KMS-11 (cell line): Measurements from ENCODE around the gene OTOF.

Source experiments
- H2AFZ ChIP-seq: fragments of 200-600 bp; sonication (generic); 2 replicates; pipeline ENCODE4 v1.6.1; 2016; ENCODE audit warnings: antibody characterized with exemption, mixed run types, low read depth
- H3K27ac ChIP-seq: fragments of 200-600 bp; sonication (generic); 2 replicates; pipeline ENCODE4 v1.6.1; 2016; ENCODE audit warnings: mild to moderate bottlenecking, mixed run types
- H3K27me3 ChIP-seq: fragments of 200-600 bp; sonication (generic); 2 replicates; pipeline ENCODE4 v1.6.1; 2017; ENCODE audit warnings: mild to moderate bottlenecking, low read depth, mixed run types, moderate library complexity; ENCODE audit not compliant: insufficient read depth
- H3K36me3 ChIP-seq: fragments of 200-600 bp; sonication (generic); 2 replicates; pipeline ENCODE4 v1.6.1; 2017; ENCODE audit warnings: mild to moderate bottlenecking, mixed run types; ENCODE audit not compliant: insufficient read depth
- H3K4me1 ChIP-seq: fragments of 200-600 bp; sonication (generic); 2 replicates; pipeline ENCODE4 v1.6.1; 2016; ENCODE audit warnings: mild to moderate bottlenecking, low read depth, mixed run types; ENCODE audit not compliant: poor library complexity, severe bottlenecking
- H3K4me2 ChIP-seq: fragments of 200-600 bp; sonication (generic); 2 replicates; pipeline ENCODE4 v1.7.0; 2016; ENCODE audit warnings: mild to moderate bottlenecking, mixed run types
- H3K4me3 ChIP-seq: fragments of 200-600 bp; sonication (generic); IDR thresholded peaks from 2 replicates; pipeline ENCODE4 v1.6.1; 2017; ENCODE audit warnings: low read depth, low read length, mixed read lengths; ENCODE audit not compliant: insufficient read depth
- H3K79me2 ChIP-seq: fragments of 200-600 bp; sonication (generic); 2 replicates; pipeline ENCODE4 v1.6.1; 2016; ENCODE audit warnings: low read depth, mixed run types; ENCODE audit not compliant: insufficient read depth
- H3K9ac ChIP-seq: fragments of 200-600 bp; sonication (generic); 2 replicates; pipeline ENCODE4 v1.6.1; 2016; ENCODE audit warnings: mild to moderate bottlenecking, mixed run types
- H4K20me1 ChIP-seq: fragments of 200-600 bp; sonication (generic); 2 replicates; pipeline ENCODE4 v1.6.1; 2016; ENCODE audit warnings: mild to moderate bottlenecking, mixed run types; ENCODE audit not compliant: insufficient read depth
- TF ChIP-seq, protein P1 (sequence below): fragments of 200-600 bp; sonication (generic); conservative IDR thresholded peaks from 2 replicates; pipeline ENCODE4 v1.6.1; 2017; ENCODE audit warnings: low read depth, mild to moderate bottlenecking, antibody characterized with exemption, low read length, moderate library complexity, mixed read lengths

The OTOF gene

DNA sequence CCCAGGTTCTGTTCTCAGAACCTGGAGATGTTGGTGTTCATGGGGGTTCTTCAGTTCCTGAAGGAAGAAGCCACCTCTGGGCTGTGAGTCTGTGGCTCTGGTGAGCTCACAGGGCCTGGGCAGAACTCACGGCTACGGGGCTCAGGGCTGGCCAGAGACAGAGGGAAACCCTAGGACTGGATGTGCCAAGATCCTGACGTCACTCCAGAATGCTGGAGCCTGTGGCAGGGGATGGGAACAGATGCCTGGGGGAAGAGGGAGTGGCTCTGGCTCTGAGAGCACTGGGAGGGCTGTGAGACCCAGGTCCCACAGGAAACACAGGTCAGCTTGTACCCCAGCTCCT lies at the start of gene OTOF:
Gene OTOF, minus strand, starts transcription at position 214 of the 343 bp plus-strand sequence.
- Histone ChIP-seq H3K4me1 (no peaks in the 10 kb centered on the region), H3K36me3 (no peaks in the 10 kb centered on the region), H4K20me1 (no peaks in the 10 kb centered on the region), H3K79me2 (no peaks in the 10 kb centered on the region), H3K4me2 (no peak within 1 kb of the TSS), H3K27ac (no peak within 1 kb of the TSS), H2AFZ (no peak within 1 kb of the TSS), H3K9ac (no peak within 1 kb of the TSS), H3K4me3 (no peak within 1 kb of the TSS), H3K27me3 (no peaks in the 10 kb centered on the region)
- TF ChIP-seq, protein P1, sequence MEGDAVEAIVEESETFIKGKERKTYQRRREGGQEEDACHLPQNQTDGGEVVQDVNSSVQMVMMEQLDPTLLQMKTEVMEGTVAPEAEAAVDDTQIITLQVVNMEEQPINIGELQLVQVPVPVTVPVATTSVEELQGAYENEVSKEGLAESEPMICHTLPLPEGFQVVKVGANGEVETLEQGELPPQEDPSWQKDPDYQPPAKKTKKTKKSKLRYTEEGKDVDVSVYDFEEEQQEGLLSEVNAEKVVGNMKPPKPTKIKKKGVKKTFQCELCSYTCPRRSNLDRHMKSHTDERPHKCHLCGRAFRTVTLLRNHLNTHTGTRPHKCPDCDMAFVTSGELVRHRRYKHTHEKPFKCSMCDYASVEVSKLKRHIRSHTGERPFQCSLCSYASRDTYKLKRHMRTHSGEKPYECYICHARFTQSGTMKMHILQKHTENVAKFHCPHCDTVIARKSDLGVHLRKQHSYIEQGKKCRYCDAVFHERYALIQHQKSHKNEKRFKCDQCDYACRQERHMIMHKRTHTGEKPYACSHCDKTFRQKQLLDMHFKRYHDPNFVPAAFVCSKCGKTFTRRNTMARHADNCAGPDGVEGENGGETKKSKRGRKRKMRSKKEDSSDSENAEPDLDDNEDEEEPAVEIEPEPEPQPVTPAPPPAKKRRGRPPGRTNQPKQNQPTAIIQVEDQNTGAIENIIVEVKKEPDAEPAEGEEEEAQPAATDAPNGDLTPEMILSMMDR = no peak

DNA sequence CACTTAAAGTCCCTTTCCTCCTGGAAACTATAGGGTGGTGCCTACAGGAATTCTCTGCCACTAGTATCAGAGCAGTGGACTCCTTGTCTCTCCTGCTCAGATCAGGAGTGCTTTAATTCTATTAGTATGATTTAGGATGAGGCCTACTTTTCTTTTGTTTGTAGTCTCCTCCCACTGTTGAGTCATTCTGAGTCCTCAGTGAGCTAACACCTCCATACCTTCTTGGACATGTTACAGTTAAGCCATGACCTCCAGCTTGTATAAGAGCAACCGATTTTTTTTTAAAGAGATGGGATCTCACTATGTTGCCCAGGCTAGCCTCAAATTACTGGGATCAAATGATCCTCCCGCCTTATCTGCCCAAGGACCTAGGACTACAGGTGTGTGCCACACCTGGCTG lies 48.7 kb upstream of the OTOF start:
- Histone ChIP-seq H3K27ac (no peak overlapping the region), H3K4me1 (no peaks in the 10 kb centered on the region), H3K4me2 (no peak overlapping the region), H3K27me3 (peaks cover 36% of the 10 kb centered on the region), H3K79me2 (no peaks in the 10 kb centered on the region), H2AFZ (no peak overlapping the region), H3K9ac (no peak overlapping the region), H4K20me1 (no peaks in the 10 kb centered on the region), H3K4me3 (no peak overlapping the region), H3K36me3 (no peaks in the 10 kb centered on the region)
- TF ChIP-seq, protein P1 = no peak

DNA sequence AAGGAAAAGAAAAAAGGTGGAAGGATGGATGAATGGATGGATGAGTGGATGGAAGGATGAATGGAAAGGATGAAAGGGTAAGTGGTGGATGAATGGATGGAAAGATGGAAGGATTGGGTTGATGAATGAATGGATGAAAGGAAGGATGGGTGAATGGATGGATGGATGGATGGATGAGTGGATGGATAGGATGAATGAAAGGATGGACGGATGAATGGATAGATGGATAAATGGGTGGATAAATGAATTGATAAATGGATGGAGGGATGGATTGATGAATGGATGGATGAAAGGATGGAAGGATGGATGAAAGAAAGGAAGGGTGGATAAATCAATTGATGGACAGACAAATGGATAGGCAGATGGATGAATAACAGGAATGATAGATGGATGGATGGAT lies 48.2 kb upstream of the OTOF start:
- no peak overlapping the region for H3K4me3 ChIP-seq
- no peaks in the 10 kb centered on the region for H4K20me1 ChIP-seq
- no peaks in the 10 kb centered on the region for H3K79me2 ChIP-seq
- H3K4me2 ChIP-seq = no peak overlapping the region
- TF ChIP-seq, protein P1 = no peak
- H2AFZ ChIP-seq = no peak overlapping the region
- H3K4me1 ChIP-seq = no peaks in the 10 kb centered on the region
- H3K27me3 ChIP-seq = peaks cover 41% of the 10 kb centered on the region
- H3K9ac ChIP-seq = no peak overlapping the region
- no peaks in the 10 kb centered on the region for H3K36me3 ChIP-seq
- H3K27ac ChIP-seq = no peak overlapping the region

DNA sequence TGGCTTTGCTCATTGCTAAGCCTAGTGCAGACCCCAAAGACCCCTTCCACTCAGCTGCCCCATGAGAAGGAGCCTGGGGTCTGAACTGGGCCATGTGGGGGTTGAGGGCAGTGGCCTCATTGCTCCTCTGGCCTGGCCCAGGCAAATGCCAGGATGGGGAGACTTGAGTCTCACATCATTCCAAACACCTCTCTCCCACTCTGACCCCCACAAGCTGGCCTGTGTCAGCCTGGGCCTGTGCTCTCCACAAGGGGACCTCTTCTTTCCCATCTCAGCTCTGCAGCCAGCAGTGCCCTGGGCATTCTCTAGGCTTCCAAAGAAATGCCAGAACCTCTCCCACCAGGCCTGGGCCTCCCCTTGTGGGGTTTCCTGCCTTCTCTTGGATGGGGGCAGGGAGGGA lies 45.8 kb upstream of the OTOF start:
- Histone ChIP-seq H3K4me2 (no peak overlapping the region), H3K4me1 (no peaks in the 10 kb centered on the region)
- TF ChIP-seq, protein P1 = no peak

DNA sequence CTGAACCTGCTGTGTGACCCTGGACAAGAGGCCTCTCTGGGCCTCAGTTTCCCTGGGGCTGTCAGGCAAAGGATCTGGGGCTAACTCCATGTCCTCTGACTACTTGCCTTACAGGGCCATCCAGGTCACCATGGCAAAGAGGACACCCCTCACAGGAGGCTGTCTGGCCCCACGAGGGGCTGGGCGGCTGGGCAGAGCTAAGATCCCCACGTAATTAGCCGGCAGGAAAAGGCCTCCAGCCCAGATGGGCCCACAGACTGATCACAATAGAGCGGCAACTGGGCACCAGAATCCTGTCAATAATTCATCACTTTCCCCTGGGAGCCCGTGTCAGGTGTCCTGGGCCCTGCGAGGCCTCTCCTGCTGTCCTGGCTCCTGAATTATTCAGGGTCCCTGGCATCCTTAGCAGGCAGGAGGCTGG lies 44.8 kb upstream of the OTOF start:
- Histone ChIP-seq H3K27me3 (peaks cover 48% of the 10 kb centered on the region), H3K4me3 (no peak overlapping the region), H4K20me1 (no peaks in the 10 kb centered on the region), H3K9ac (no peak overlapping the region), H3K4me2 (no peak overlapping the region), H3K36me3 (no peaks in the 10 kb centered on the region), H3K27ac (no peak overlapping the region), H3K4me1 (no peaks in the 10 kb centered on the region), H2AFZ (no peak overlapping the region), H3K79me2 (no peaks in the 10 kb centered on the region)
- TF ChIP-seq, protein P1 = no peak

More for the DNA sequence above, 45.8 kb upstream of the OTOF start:
- no peak overlapping the region for H3K4me3 ChIP-seq
- no peaks in the 10 kb centered on the region for H3K79me2 ChIP-seq
- no peak overlapping the region for H3K9ac ChIP-seq
- H4K20me1 ChIP-seq = no peaks in the 10 kb centered on the region
- peaks cover 52% of the 10 kb centered on the region for H3K27me3 ChIP-seq
- H2AFZ ChIP-seq = no peak overlapping the region
- H3K27ac ChIP-seq = no peak overlapping the region
- no peaks in the 10 kb centered on the region for H3K36me3 ChIP-seq
